GM18507 (cell line): ENCODE results near the gene POLR1G.

Source experiments
- DNase-seq: peaks from one replicate; pipeline ENCODE4 v3.0.0; 2011; ENCODE audit warnings: low read depth; ENCODE audit not compliant: insufficient read length; ENCODE audit errors: extremely low spot score
- FAIRE-seq: peaks from 2 replicates; lab custom pipeline; 2011; peaks lifted over from hg19 to GRCh38; lab: Jason Lieb, UNC

Gene POLR1G

DNA sequence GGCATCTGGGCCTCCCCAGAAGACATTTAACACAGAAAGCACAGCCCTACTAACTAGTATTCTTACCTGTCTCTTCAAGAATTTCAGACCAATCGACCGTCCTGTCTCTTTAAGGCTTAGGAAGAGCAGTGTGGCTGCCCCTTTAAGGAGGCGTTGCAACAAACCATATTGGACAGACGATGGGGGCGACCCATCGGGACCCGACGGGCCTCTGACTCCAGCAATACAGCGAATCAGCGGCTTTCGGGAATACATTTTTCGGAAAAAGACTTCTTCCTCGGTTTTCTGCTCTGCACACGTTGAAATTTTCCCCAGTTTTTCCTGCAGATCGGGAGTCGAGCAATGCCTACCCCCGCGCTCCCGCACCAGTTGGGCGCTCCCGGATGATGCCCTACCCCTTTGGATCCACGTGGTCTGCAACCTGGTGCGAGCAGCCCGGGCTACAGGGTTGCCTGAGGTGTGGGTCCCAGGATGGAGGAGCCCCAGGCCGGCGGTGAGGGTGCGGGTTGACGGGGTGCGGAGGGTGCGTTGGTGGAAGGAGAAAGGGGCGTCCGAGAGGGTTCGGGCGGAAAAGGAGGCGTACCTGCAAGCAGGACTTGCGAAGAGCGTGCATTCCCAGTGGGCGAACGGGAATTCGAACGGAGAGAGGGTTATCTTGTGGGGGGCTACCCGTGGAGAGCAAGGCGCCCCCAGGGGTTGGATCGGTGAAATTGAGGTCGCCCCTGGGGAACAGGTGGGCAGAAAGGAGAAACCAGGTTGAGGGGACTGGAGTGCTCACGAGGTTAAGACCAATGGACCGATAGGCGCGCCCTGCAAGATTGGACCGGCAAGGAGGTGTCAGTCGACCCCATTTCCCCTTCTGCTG is at the start of gene POLR1G:
POLR1G (plus strand) TSS at position 419 of the 865 bp plus-strand sequence; CDS start at position 472, 53 bp downstream.
- DNase-seq (peak; percentile 89), FAIRE-seq (peak; percentile 85)

- DNase-seq, result no peak
- FAIRE-seq, result no peak
Measured at GRCh38 chr19:45356760-45357444, 49.5 kb upstream of the POLR1G start.

- FAIRE-seq (no peak), DNase-seq (no peak)
Measured at GRCh38 chr19:45357445-45357783, 49.0 kb upstream of the POLR1G start.

DNA sequence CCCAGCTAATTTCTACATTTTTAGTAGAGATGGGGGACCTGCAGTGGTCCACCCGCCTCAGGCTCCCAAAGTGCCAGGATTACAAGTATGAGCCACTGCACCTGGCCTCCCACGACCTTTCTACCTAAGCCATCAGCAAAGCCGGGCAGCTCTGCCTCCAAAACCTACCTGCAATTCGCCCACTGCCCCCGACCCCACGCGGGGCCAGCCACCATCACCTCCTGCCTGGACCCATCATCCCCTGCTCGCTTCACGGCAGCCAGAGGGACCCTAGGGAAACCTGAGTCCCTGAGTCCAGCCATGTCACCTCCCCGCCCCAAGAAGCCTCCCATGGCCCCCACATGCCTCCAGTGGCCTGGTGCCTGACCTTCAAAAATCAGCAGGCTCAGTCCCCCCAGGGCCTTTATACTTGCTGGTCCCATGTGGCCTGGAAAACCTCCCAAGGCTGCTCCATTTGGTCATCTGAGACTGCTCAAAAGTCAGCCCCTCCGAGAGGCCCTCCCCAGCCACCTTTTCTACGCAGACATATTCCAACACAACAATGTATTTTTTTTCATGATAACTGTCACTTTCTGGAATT is 48.1 kb upstream of the POLR1G start:
- DNase-seq (no peak), FAIRE-seq (no peak)

DNA sequence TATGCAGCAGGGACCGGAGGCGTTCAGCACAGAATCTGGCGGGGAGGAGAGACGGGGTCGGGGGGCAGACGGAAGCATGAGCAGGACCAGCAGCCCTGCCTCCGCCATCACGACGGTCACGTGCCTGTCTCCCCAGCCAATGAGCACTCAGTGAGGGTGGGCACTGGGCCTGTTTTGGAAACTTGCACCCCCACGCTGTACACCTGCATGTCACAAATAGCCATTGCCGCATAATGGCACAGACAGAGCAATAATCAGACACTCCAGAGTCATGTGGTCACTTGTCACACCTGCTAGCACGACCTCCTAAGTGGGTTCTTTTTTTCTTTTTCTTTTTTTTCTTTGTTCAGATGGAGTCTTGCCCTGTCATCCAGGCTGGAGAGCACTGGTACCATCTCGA is 44.8 kb upstream of the POLR1G start:
- DNase-seq, result no peak
- no peak for FAIRE-seq

DNA sequence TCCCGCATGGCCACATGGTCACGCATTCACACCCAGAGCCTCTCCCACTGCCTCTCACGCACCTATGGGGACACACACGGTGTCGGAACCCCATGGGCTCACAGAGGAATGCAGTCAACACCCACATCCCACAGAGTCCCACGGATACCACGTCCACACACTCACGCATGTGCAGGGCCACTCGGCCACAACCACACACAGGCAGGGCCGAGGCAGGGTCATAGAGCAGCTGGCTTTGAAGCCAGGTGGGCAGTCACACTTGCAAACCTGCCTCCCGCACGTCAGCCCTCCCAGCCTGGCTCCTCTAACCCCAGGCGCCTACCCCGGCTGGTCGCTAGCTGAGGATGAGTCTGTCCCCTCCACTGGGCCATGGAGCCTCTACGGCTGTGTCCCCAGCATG is 44.2 kb upstream of the POLR1G start:
- FAIRE-seq, result no peak

GRCh38 chr19:45363861-45364459 is 42.5 kb upstream of the POLR1G start:
- DNase-seq (no peak), FAIRE-seq (no peak)

More for the DNA sequence above, 44.2 kb upstream of the POLR1G start:
- DNase-seq, result no peak

DNA sequence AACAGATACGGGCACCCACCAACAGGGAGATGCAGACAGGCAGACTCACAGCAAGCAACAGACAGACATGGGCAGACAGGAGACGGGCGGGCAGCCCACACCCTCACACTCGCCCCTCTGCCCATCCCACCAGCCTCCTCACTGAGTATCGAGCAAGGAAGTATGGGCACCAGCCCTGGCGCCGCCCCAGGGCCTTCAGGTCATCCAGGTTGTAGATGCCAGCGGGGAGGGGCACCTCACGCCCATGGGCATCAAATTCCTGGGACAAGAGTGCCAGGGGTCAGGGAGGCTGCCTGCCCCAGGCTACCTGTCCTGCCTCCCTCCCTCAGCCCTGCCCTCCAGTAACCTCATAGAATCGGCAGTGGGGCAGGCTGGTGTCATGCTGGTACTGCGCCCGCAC is 41.7 kb upstream of the POLR1G start:
- no peak for FAIRE-seq

DNA sequence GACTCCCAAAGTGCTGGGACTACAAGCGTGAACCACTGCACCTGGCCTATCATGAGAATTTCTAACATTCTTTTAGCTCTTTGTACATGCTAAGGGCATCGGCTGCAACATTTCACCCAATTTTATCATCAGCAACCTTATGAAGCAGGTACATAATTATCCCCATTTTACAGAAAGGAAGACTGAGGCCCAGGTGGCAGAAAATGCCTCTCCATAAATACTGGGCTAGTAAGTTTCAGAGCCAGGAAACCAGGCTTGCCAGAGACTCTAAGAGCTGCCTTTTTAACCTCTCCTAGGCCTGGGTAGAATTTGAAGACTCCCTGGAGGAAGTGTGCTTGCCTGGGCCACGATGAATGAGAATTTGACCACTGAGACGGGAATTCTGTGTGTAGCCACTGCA is 38.3 kb upstream of the POLR1G start:
- no peak for FAIRE-seq
- DNase-seq, result no peak

More for the DNA sequence above, 41.7 kb upstream of the POLR1G start:
- no peak for DNase-seq

DNA sequence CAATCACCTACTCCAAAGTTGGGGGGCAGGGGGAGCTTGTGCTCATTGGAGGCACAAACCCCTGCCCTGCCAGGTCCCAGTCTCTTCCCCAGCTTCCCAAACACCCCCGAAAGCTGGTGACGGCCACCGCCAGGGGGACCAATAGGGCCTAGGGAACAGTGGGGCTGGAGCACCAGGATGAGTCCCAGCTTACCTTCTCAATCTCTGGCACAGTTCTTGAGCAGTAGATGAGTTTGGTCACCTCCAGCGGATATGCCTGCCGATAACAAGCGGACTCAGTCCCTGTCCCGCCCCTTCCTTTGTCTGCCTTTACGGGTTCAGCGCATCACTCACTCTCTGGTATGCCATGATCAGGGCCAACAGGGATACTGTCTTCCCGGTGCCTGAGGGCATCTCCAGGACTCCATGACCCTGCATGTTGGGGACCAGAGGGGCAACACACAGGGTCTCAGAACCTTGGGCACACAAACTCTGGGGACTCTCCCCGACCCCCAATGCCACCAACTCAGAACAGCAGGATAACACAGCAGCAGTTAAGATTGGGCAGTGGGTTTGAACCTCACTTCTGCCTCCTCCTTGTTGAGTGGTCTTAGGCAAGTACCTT is 37.6 kb upstream of the POLR1G start:
- no peak for FAIRE-seq
- no peak for DNase-seq

DNA sequence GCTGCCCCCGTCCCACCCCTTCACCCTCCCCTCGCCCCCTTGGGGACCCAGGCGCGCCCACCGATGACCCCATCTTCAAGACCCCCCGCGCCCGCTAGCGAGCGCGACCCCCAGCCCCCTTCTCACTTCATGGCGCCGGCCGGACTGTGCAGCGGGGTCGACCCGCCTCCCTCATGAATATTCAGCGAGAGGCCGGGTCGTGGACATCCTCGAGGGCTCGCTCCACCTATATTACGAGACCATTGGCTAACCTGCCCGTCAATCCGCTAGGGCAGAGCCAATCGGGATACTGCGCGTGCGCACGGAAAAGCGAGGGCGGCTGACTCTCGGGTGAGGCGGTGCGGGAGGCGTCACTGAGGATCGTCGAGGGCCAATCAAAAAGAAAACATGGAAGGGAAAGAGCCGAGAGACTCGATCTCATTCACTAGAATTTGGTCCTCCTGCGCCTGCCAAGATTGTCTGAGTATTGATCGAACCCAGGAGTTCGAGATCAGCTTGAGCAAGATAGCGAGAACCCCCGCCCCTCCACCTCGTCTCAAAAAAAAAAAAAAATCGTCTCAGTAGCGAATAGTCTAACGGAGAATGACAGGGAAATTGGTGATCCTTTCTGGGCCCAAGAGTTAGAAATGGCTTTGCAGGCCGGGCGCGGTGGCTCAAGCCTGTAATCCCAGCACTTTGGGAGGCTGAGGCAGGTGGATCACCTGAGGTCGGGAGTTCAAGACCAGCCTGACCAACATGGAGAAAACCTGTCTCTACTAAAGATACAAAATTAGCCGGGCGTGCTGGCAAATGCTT is 35.8 kb upstream of the POLR1G start, which contains the start of gene ERCC2:
ERCC2 (minus strand) TSS at position 164 of the 795 bp plus-strand sequence; CDS start at position 131, 33 bp downstream.
- DNase-seq, result peak; percentile 100
- peak; percentile 92 for FAIRE-seq

GRCh38 chr19:45376045-45376724 is 30.3 kb upstream of the POLR1G start:
- DNase-seq, result no peak
- no peak for FAIRE-seq

DNA sequence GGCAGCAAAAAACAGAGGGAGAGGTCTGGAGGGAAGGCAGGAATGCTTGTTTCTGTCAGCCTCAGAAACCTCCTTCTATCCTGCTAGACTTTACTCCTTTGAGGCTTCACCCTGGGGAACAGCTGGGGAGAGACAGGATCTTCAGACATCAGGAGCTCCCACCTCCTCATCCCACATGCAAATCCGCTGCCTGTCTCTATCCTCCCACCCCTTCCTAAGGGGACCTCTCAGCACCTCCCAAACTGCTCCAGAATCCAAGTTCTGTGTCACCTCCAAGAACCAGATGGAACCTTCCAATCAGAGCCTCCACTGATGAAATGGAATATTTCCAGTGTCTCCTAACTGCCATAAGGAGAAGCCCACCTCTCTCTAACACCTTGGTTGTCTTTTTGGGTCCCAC is 26.3 kb upstream of the POLR1G start:
- FAIRE-seq, result no peak

GRCh38 chr19:45382426-45382825 is 24.0 kb upstream of the POLR1G start:
- DNase-seq, result no peak
- no peak for FAIRE-seq

More for the DNA sequence above, 26.3 kb upstream of the POLR1G start:
- DNase-seq, result no peak

GRCh38 chr19:45385392-45386221 is 20.8 kb upstream of the POLR1G start:
- no peak for DNase-seq
- FAIRE-seq, result no peak

- FAIRE-seq, result peak; percentile 78
- no peak for DNase-seq
Measured at GRCh38 chr19:45391346-45391745, 15.1 kb upstream of the POLR1G start.

DNA sequence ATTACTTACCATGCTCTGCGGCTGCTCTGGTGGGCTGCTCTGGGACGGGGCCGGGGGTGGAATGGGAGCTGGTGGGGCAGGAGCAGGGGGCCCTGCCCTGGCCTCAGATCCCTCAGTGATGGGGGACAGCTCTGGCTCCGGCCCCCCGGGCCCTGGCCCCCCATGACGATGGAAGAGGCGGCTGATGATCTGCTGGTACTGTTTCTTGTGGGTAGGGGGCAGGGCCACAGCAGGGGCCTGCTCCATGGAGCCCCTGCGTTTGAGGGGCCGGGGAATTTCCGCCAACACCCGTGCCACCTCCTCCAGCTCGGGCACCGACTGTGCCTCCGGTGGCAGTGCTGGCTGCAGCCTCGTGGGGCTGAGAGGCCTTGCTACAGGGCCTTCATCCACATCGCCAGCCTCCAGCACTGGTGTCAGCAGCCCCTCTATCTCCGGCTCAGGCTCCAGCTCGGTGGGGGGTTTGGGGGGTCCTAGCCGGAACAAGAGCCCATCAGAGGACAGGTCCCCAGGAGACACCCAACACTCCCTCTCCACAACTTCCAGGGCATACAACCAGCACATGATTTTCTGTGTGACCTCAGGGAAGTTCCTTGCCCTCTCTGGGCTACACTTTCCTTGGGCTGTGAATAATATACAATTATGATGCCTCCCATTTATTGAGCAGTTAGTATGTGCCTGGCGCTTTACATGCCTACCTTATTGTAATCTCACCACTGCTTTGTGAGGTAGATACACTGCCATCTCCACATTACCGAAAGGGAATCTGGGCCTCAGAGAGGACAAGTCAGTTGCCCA is 14.4 kb upstream of the POLR1G start:
- DNase-seq (no peak), FAIRE-seq (no peak)
